ENCODE data around the gene PDZRN4. TPM values are rescaled to one million over a fixed set of nuclear protein-coding genes. Genes with fewer than 3 reads are reported as not detected.

The PDZRN4 gene
- polyA plus RNA-seq, 1 donor from 2014 or later, result 46.7 TPM

GRCh38 chr12:41289501-41289900 is 101.4 kb downstream of the PDZRN4 start (continued):
- no peak for TF ChIP-seq EZH2 (IDR thresholded peaks at IDR 0.05; ENCODE audit: borderline replicate concordance, insufficient read depth, low read length, poor library complexity, severe bottlenecking)
- TF ChIP-seq MXI1 (conservative IDR thresholded peaks at IDR 0.05; ENCODE audit: poor library complexity, severe bottlenecking), result no peak
- no peak for TF ChIP-seq EP300 (conservative IDR thresholded peaks at IDR 0.05; ENCODE audit: poor library complexity, severe bottlenecking)

GRCh38 chr12:41293011-41293410 is 104.9 kb downstream of the PDZRN4 start:
- H3K9me3 ChIP-seq (ENCODE audit: low read length), result no peaks in the 10 kb centered on the region
- H3K27me3 ChIP-seq (ENCODE audit: insufficient read depth, low read depth, low read length), result no peaks in the 10 kb centered on the region
- no peaks in the 10 kb centered on the region for H3F3A ChIP-seq (ENCODE audit: insufficient read depth, low read length, poor library complexity, severe bottlenecking)
- no peak overlapping the region for H3K4me2 ChIP-seq (ENCODE audit: low read length)
- H3K9ac ChIP-seq (ENCODE audit: low read length), result no peak overlapping the region
- H4K20me1 ChIP-seq (ENCODE audit: insufficient read depth), result no peaks in the 10 kb centered on the region
- no peak overlapping the region for H2AFZ ChIP-seq (ENCODE audit: low read depth, low read length)
- H3K79me2 ChIP-seq (replicated peaks; ENCODE audit: insufficient read depth, low read length), result no peaks in the 10 kb centered on the region
- no peaks in the 10 kb centered on the region for H3K9me2 ChIP-seq (ENCODE audit: insufficient read depth, low read length)
- TF ChIP-seq POLR2AphosphoS5 (IDR thresholded peaks at IDR 0.05), result no peak
- no peak overlapping the region for H3K27ac ChIP-seq (ENCODE audit: low read length)
- no peak overlapping the region for H3K4me3 ChIP-seq (ENCODE audit: low read length)
- H3K36me3 ChIP-seq (ENCODE audit: insufficient read depth, low read length), result no peaks in the 10 kb centered on the region

- Histone ChIP-seq H3K9me2 (ENCODE audit: insufficient read depth, low read length) (no peaks in the 10 kb centered on the region), H3K4me3 (ENCODE audit: low read length) (no peak overlapping the region), H3K27me3 (ENCODE audit: insufficient read depth, low read depth, low read length) (no peaks in the 10 kb centered on the region), H2AFZ (ENCODE audit: low read depth, low read length) (no peak overlapping the region), H3K9ac (ENCODE audit: low read length) (no peak overlapping the region), H3K27ac (ENCODE audit: low read length) (no peak overlapping the region), H3F3A (ENCODE audit: insufficient read depth, low read length, poor library complexity, severe bottlenecking) (no peaks in the 10 kb centered on the region), H3K79me2 (replicated peaks; ENCODE audit: insufficient read depth, low read length) (no peaks in the 10 kb centered on the region), H4K20me1 (ENCODE audit: insufficient read depth) (no peaks in the 10 kb centered on the region), H3K9me3 (ENCODE audit: low read length) (no peaks in the 10 kb centered on the region), H3K4me2 (ENCODE audit: low read length) (no peak overlapping the region), H3K36me3 (ENCODE audit: insufficient read depth, low read length) (no peaks in the 10 kb centered on the region)
- TF ChIP-seq MXI1 (conservative IDR thresholded peaks at IDR 0.05; ENCODE audit: poor library complexity, severe bottlenecking) (no peak), TAF1 (IDR thresholded peaks at IDR 0.05; ENCODE audit: low read depth) (no peak), RAD21 (conservative IDR thresholded peaks at IDR 0.05) (no peak), CTCF (IDR thresholded peaks at IDR 0.05; ENCODE audit: poor library complexity, severe bottlenecking) (no peak), EP300 (conservative IDR thresholded peaks at IDR 0.05; ENCODE audit: poor library complexity, severe bottlenecking) (no peak), REST (IDR thresholded peaks at IDR 0.05; ENCODE audit: borderline replicate concordance) (no peak), POLR2AphosphoS5 (IDR thresholded peaks at IDR 0.05) (no peak), EZH2 (IDR thresholded peaks at IDR 0.05; ENCODE audit: borderline replicate concordance, insufficient read depth, low read length, poor library complexity, severe bottlenecking) (no peak), SMC3 (conservative IDR thresholded peaks at IDR 0.05; ENCODE audit: poor library complexity) (no peak)
These were observed 105.3 kb downstream of the PDZRN4 start for GRCh38 chr12:41293461-41293860.
